Measurements from ENCODE around the gene CCL16.
"Not testable (repeated sequence)": the region's sequence is repeated elsewhere in the genome, so short reads cannot be mapped to it uniquely, and the experiment has no call there.

CCL16 gene

DNA sequence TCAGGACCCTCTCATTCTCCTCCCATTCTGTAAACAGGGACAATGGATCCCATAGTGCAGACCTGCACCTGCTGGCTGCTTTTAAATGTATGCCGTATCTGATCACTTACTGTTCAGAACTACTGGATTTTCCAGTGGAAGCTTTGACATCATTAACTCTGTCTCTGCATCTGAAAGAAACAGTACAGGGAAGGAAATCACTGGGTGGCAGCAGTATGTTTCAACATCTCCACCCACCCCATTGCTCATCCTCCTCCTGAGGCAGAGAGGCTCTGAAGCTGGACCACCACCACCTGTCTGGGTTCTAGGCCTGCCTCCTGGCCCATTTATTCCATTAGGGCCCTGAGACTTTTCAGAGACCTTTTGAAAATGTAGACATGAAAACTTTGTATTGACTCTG lies 17.5 kb upstream of the CCL16 start:
- Histone ChIP-seq H3K4me1 (no peaks in the 10 kb centered on the region), H3K27ac (no peak overlapping the region), H3K9me3 (no peaks in the 10 kb centered on the region), H3K36me3 (no peaks in the 10 kb centered on the region), H3K4me3 (no peak overlapping the region), H3K27me3 (peaks cover 0 to 3% of the 10 kb centered on the region in 2 donors)
- DNase-seq: no peak
- intact Hi-C loops (cut with DNase I; ENCODE audit: low total_unique reads): no loop called here
- TF ChIP-seq, protein P1, sequence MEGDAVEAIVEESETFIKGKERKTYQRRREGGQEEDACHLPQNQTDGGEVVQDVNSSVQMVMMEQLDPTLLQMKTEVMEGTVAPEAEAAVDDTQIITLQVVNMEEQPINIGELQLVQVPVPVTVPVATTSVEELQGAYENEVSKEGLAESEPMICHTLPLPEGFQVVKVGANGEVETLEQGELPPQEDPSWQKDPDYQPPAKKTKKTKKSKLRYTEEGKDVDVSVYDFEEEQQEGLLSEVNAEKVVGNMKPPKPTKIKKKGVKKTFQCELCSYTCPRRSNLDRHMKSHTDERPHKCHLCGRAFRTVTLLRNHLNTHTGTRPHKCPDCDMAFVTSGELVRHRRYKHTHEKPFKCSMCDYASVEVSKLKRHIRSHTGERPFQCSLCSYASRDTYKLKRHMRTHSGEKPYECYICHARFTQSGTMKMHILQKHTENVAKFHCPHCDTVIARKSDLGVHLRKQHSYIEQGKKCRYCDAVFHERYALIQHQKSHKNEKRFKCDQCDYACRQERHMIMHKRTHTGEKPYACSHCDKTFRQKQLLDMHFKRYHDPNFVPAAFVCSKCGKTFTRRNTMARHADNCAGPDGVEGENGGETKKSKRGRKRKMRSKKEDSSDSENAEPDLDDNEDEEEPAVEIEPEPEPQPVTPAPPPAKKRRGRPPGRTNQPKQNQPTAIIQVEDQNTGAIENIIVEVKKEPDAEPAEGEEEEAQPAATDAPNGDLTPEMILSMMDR (IDR thresholded peaks at IDR 0.05): no peak

DNA sequence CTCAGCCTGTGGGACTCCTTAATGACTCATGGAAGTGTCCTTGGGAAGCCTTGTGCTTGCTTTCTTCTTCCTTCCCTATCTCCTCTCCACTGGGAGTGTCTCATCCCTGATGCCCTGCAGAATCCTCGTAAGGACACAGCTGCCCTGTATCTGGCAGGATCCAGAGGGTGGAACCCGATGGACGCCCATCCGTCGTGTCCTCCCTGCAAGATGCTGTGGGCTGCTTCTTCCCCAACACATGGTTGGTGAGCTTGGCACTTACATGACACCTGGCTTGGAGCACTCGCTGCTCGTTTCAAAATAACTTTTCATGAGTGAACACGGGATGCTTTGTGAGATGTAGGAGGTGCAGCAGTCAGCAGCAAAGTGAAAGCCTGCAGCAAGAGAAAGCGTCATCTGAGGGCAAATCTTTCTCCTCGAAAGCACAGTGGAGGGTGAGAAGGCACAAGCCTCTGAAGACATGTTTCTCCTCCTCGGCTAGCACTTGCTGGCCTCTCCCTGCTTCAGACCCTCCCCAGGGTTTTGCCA lies 16.8 kb upstream of the CCL16 start:
- no peaks in the 10 kb centered on the region for H3K36me3 ChIP-seq
- no peak for DNase-seq
- H3K27me3 ChIP-seq: peaks cover 0 to 3% of the 10 kb centered on the region in 2 donors
- no peak overlapping the region for H3K4me3 ChIP-seq
- TF ChIP-seq, protein P1 (IDR thresholded peaks at IDR 0.05): no peak
- intact Hi-C loops (cut with DNase I; ENCODE audit: low total_unique reads): no loop called here
- H3K4me1 ChIP-seq: no peaks in the 10 kb centered on the region
- no peaks in the 10 kb centered on the region for H3K9me3 ChIP-seq
- no peak overlapping the region for H3K27ac ChIP-seq

DNA sequence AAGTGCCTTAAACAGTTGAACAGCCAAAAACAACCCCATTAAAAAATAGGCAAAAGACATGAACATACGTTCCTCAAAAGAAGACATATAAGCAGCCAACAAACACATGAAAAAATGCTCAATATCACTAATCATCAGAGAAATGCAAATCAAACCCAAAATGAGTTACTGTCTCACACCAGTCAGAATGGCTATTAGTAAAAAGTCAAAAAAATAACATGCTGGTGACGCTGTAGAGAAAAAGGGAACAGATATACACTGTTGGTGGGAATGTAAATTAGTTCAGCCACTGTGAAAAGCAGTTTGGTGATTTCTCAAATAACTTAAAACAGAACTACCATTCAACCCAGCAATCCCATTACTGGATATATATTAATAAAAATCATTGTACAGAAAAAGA lies 14.0 kb upstream of the CCL16 start:
- H3K4me1 ChIP-seq; intact Hi-C loops (cut with DNase I; ENCODE audit: low total_unique reads); H3K36me3 ChIP-seq; H3K4me3 ChIP-seq; H3K9me3 ChIP-seq; H3K27ac ChIP-seq; DNase-seq: not testable (repeated sequence)
- H3K27me3 ChIP-seq: peaks cover 0 to 12% of the 10 kb centered on the region in 2 donors

DNA sequence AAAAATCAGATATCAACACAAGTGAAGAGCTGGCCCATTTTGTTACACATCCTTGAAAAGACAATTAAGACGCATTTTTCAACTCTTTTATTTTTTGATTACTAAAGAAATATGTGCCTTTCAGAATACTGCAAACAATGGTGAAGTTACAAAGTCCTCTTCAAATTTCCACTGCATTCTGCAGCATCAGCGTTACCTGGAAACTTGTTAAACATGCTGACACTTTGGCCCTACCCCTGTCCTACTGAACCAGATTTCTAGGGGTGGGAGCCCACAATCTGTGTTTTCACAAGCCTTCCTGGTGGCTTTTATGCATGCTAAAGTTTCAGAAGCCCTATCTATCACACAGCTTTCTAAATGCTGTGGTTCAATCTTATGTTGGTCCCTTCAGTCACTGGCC lies 9.8 kb upstream of the CCL16 start:
- intact Hi-C loops (cut with DNase I; ENCODE audit: low total_unique reads): no loop called here
- Histone ChIP-seq H3K4me1 (no peaks in the 10 kb centered on the region), H3K9me3 (no peaks in the 10 kb centered on the region), H3K36me3 (no peaks in the 10 kb centered on the region), H3K27me3 (peaks cover 0 to 10% of the 10 kb centered on the region in 2 donors), H3K4me3 (no peak overlapping the region), H3K27ac (no peak overlapping the region)
- no peak for DNase-seq
- TF ChIP-seq, protein P1 (IDR thresholded peaks at IDR 0.05): no peak

DNA sequence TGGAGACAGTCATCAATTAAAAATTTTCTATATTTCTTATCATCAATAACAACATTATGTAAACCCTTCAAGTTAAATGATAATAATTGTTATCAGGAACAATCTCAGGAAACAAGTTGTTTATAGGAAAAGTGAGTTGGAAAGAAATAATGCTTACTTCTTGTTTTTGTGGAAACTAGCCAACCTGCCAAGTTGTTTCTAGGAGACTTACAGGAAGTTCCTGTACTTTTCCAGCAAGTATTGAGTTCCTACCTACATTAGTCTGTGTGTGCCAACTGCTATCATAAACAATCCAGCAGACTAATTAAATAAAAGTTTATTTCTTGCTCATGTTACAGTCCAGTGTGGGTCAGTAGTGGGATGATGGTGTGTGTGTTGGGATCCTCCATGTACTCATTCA lies 6.9 kb upstream of the CCL16 start:
- intact Hi-C loops (cut with DNase I; ENCODE audit: low total_unique reads): no loop called here
- no peak overlapping the region for H3K4me3 ChIP-seq
- peaks cover 0 to 10% of the 10 kb centered on the region in 2 donors for H3K27me3 ChIP-seq
- H3K36me3 ChIP-seq: no peaks in the 10 kb centered on the region
- H3K27ac ChIP-seq: no peak overlapping the region
- DNase-seq: no peak
- no peaks in the 10 kb centered on the region for H3K9me3 ChIP-seq
- H3K4me1 ChIP-seq: no peaks in the 10 kb centered on the region
- TF ChIP-seq, protein P1 (IDR thresholded peaks at IDR 0.05): no peak

DNA sequence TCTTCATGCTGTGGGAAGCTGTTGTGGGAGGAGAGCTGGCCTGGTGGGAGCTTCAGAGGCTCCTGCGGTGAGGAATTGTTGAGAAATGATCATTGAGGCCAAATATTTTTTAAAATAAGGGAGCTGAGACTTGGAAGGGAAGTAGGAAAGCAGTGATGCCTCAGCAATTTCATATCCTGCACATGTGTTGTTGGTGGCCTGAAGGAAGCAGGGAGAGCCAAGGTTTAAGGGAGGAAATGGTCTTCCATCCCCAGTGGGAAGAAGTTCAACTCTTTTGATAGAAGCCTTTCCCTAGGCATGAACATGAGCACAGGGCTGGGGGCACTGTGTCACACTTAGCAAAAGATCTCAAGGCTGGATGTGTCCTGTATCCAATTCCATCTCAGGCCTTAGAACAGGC lies 5.3 kb upstream of the CCL16 start, which contains the start of gene CCL14:
TSS of gene CCL14 (minus strand) at position 87 of the 400 bp plus-strand sequence. CDS start at position 7, 80 bp downstream.
- no peaks in the 10 kb centered on the region for H3K36me3 ChIP-seq
- no peak within 1 kb of the TSS for H3K27ac ChIP-seq
- intact Hi-C loops (cut with DNase I; ENCODE audit: low total_unique reads): no loop called here
- TF ChIP-seq, protein P1 (IDR thresholded peaks at IDR 0.05): no peak
- H3K27me3 ChIP-seq: peaks cover 0 to 2% of the 10 kb centered on the region in 2 donors
- H3K4me1 ChIP-seq: no peaks in the 10 kb centered on the region
- DNase-seq: no peak
- no peaks in the 10 kb centered on the region for H3K9me3 ChIP-seq
- peak within 1 kb of the TSS in 1 of 2 donors; percentile 26 for H3K4me3 ChIP-seq

Measured in tibial artery (tissue), 4 donors.